Measurements from ENCODE around the gene KANK4.

Gene KANK4

DNA sequence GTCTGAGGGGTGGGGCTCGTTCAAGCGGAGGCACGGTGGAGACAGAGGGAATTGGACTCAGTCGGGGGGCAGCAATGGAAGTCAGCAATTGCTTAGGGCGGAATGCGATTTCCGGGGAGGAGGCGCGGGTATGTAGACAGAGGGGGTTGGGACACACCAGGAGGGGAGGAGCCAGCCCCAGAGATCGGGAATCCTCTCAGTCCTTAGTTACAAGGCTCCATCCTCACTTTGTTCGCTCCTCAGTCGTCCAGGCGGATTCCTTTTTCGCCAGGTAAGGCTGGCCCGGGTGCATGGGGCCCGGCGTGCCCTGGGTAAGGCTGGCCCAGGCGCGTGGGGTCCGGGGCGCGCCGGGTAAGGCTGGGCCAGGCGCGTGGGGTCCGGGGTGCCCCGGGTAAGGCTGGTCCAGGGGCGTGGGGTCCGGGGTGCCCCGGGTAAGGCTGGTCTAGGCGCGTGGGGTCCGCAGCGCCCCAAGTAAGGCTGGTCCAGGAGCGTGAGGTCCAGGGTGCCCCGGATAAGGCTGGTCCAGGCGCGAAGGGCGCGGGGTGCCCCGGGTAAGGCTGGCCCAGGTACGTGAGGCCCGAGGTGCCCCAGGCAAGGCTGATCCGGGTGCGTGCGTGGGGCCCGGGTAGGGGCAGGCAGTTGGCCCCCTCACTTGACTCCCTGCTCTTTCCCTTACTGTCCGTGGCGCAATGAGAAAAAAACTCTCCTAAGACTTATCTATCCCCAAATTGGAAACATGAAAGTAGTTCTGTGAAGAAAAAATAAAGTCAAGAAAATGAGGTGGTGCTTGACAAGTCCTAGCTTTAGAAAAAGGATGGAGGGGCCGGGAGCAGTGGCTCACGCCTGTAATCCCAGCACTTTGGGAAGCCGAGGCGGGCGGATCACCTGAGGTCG lies 124.3 kb downstream of the KANK4 start, which contains the start of gene L1TD1:
L1TD1 (plus strand) TSS at position 199 of the 894 bp plus-strand sequence. CDS start 11,780 bp downstream, outside the sequence.
- no peak for DNase-seq

DNA sequence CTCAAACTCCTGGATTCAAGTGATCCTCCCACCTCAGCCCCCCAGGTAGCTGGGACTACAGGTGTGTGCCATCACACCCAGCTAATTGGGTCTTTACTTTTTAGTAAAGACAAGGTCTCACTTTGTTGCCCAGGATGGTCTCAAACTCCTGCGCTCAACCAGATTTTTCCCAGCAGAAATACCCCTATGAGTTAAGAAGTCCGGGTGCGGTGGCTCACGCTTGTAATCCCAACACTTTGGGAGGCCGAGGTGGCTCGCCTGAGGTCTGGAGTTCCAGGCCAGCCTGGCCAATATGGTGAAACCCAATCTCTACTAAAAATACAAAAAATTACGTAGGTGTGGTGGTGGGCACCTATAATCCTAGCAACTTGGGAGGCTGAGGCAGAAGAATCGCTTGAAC lies 131.1 kb downstream of the KANK4 start:
- DNase-seq = no peak

DNA sequence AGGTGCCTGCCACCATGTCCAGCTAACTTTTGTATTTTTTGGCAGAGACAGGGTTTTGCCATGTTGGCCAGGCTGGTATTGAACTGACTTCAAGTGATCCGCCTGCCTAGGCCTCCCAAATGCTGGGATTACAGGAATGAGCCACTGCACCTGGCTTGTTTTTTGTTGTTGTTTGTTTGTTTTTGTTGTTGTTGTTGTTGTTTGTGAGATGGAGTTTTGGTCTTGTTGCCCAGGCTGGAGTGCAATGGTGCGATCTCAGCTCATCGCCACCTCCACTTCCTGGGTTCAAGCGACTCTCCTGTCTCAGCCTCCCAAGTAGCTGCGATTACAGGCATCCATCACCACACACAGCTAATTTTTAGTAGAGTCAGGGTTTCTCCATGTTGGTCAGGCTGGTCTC lies 131.7 kb downstream of the KANK4 start:
- DNase-seq = no peak

Measured in CD4-positive, alpha-beta T cell treated with Interleukin-15 for 1 hour (primary cell).